ENCODE measurements around the gene KCNIP1.
A peak's percentile ranks its signal among the peaks of the same experiment; 100 is the strongest.

Gene KCNIP1

GRCh38 chr5:170475294-170476000 lies 28.4 kb upstream of the KCNIP1 start:
- TF ChIP-seq, protein P1, sequence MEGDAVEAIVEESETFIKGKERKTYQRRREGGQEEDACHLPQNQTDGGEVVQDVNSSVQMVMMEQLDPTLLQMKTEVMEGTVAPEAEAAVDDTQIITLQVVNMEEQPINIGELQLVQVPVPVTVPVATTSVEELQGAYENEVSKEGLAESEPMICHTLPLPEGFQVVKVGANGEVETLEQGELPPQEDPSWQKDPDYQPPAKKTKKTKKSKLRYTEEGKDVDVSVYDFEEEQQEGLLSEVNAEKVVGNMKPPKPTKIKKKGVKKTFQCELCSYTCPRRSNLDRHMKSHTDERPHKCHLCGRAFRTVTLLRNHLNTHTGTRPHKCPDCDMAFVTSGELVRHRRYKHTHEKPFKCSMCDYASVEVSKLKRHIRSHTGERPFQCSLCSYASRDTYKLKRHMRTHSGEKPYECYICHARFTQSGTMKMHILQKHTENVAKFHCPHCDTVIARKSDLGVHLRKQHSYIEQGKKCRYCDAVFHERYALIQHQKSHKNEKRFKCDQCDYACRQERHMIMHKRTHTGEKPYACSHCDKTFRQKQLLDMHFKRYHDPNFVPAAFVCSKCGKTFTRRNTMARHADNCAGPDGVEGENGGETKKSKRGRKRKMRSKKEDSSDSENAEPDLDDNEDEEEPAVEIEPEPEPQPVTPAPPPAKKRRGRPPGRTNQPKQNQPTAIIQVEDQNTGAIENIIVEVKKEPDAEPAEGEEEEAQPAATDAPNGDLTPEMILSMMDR (IDR thresholded peaks at IDR 0.05; ENCODE audit: low read depth, low read length), result no peak
- no peak overlapping the region for H3K4me3 ChIP-seq (replicated peaks in 1 of 2; ENCODE audit: low read depth in 2 of 2, low read length in 2 of 2)
- no peak for DNase-seq (ENCODE audit: low read depth in 2 of 2)

- no peak overlapping the region for H3K4me3 ChIP-seq (replicated peaks in 1 of 2; ENCODE audit: low read depth in 2 of 2, low read length in 2 of 2)
- TF ChIP-seq, protein P1 (IDR thresholded peaks at IDR 0.05; ENCODE audit: low read depth, low read length), result no peak
- no peak for DNase-seq (ENCODE audit: low read depth in 2 of 2)
These were observed 27.1 kb upstream of the KCNIP1 start for GRCh38 chr5:170476704-170477103.

GRCh38 chr5:170477906-170478305 lies 25.9 kb upstream of the KCNIP1 start:
- TF ChIP-seq, protein P1 (IDR thresholded peaks at IDR 0.05; ENCODE audit: low read depth, low read length), result no peak
- no peak for DNase-seq (ENCODE audit: low read depth in 2 of 2)

DNA sequence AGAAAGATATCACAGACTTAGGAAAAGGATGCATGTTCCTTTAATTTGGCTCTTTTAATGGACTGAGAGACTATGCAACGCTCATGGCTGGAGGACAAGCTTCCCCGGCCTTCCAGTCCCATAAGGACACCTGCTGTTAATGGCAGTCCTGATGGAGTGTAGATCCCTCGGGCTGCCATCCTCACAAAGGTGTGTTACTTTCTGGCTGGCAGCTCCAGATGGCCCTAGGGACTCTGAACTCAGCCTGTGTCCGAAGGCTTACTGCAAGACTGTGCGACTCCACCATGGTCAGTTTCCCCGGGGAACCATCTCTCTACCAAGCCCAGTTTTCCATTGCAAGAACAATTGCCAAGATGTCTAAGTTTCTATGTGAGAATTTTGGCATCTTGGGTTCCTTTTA lies 25.5 kb upstream of the KCNIP1 start:
- TF ChIP-seq, protein P1 (IDR thresholded peaks at IDR 0.05; ENCODE audit: low read depth, low read length), result no peak
- DNase-seq (ENCODE audit: low read depth in 2 of 2), result no peak
- H3K4me3 ChIP-seq (replicated peaks in 1 of 2; ENCODE audit: low read depth in 2 of 2, low read length in 2 of 2), result no peak overlapping the region

More at GRCh38 chr5:170477906-170478305, 25.9 kb upstream of the KCNIP1 start:
- no peak overlapping the region for H3K4me3 ChIP-seq (replicated peaks in 1 of 2; ENCODE audit: low read depth in 2 of 2, low read length in 2 of 2)

DNA sequence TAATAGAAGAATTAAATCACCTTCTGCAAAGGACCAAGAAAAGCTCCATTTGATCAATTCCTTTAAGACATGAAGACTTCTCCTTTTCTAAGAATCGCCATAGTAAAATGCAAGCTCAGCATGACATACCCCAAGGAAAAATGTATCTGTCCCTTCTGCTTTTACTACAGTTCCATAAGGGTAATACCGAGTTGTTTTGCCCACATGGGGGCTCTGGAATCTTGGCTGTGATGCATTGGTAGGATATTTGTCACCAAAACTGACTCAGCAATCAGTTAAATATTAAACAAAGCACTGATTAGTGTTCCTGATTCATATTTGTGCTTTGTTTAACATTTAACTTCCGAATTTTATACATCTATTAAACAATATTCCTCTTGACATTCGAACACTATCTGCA lies 24.3 kb upstream of the KCNIP1 start:
- peak in 1 of 2 donors; percentile 34 for DNase-seq (ENCODE audit: low read depth in 2 of 2)
- no peak overlapping the region for H3K4me3 ChIP-seq (replicated peaks in 1 of 2; ENCODE audit: low read depth in 2 of 2, low read length in 2 of 2)
- TF ChIP-seq, protein P1 (IDR thresholded peaks at IDR 0.05; ENCODE audit: low read depth, low read length), result no peak

DNA sequence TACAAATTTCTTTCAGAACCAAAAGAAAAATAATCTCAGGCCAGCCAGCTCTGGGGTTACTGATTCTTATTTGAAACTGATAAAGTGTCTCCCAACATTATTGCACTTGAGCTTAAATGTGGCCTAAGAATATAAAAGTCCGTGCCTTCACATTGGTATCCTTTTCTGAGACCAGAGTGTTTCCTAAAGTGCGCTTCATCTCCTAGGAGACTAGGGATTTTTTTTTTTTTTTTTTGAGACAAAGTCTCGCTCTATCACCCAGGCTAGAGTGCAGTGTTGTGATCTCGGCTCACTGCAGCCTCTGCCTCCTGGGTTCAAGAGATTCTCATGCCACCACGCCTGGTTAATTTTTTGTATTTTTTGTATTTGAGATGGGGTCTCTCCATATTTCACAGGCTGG lies 23.6 kb upstream of the KCNIP1 start:
- TF ChIP-seq, protein P1 (IDR thresholded peaks at IDR 0.05; ENCODE audit: low read depth, low read length), result no peak
- no peak for DNase-seq (ENCODE audit: low read depth in 2 of 2)
- H3K4me3 ChIP-seq (replicated peaks in 1 of 2; ENCODE audit: low read depth in 2 of 2, low read length in 2 of 2), result no peak overlapping the region

- TF ChIP-seq, protein P1 (IDR thresholded peaks at IDR 0.05; ENCODE audit: low read depth, low read length), result no peak
- H3K4me3 ChIP-seq (replicated peaks in 1 of 2; ENCODE audit: low read depth in 2 of 2, low read length in 2 of 2), result no peak overlapping the region
- no peak for DNase-seq (ENCODE audit: low read depth in 2 of 2)
These were observed 22.0 kb upstream of the KCNIP1 start for GRCh38 chr5:170481849-170482248.
